Uterus (tissue), 4 donors: ENCODE measurements around the gene CEP89. TPM values are rescaled to one million over a fixed set of nuclear protein-coding genes. Genes with fewer than 3 reads are reported as not detected.

Experiments used
- DNase-seq, 2 donors: peaks; one replicate each; pipeline ENCODE4 v3.0.0-alpha.2; 2019 to 2020
- H3K27ac ChIP-seq, 2 donors: fragments of 200-600 bp; sonication (generic); 1 replicate in 1 of 2; 2 replicates in 1 of 2; pipeline ENCODE4 v1.5.1; 2016 to 2018
- H3K27me3 ChIP-seq, 2 donors: fragments of 200-600 bp; sonication (generic); one replicate each; pipeline ENCODE4 v1.5.1; 2018 to 2019; ENCODE audit warnings: control low read depth in 1 of 2
- H3K36me3 ChIP-seq, 2 donors: fragments of 200-600 bp; sonication (generic); one replicate each; pipeline ENCODE4 v1.5.1; 2019; ENCODE audit warnings: control low read depth in 1 of 2
- H3K4me1 ChIP-seq, 2 donors: fragments of 200-600 bp; sonication (generic); one replicate each; pipeline ENCODE4 v1.5.1; 2018 to 2019; ENCODE audit warnings: control low read depth in 1 of 2
- H3K4me3 ChIP-seq, 2 donors: fragments of 200-600 bp; sonication (generic); 1 replicate in 1 of 2; 2 replicates in 1 of 2; pipeline ENCODE4 v1.5.1; 2018 to 2019; ENCODE audit warnings: mild to moderate bottlenecking in 1 of 2
- H3K9me3 ChIP-seq, 2 donors: fragments of 200-600 bp; sonication (generic); one replicate each; pipeline ENCODE4 v1.5.1; 2019; ENCODE audit warnings: control low read depth in 1 of 2
- POLR2A ChIP-seq, 2 donors: fragments of 450-650 bp; IDR thresholded peaks; one replicate each; pipeline ENCODE4 v1.6.1; 2016; ENCODE audit warnings: antibody characterized with exemption in 2 of 2, mild to moderate bottlenecking in 1 of 2, moderate library complexity in 1 of 2
- intact Hi-C: fragments of 100-400 bp; cut with DNase I; formaldehyde crosslinking; loops from one replicate; pipeline ENCODE4 v1.15.1; 2023; ENCODE audit warnings: low total_unique reads
- total RNA-seq, 4 donors: library from RNA; depleted of rRNA in 3 of 4; stranded (reverse); fragments of >200 nt in 3 of 4; gene quantifications; one replicate each; pipeline versions ENCODE4 v1.1.0 to v1.2.4, GENCODE V29; 2014 to 2023
- TF ChIP-seq, protein P1 (sequence below), 4 experiments: fragments of 200-600 bp in 2 of 4; fragments of 450-650 bp in 2 of 4; sonication (generic) in 2 of 4; IDR thresholded peaks; one replicate each; pipeline ENCODE4 v1.5.1; 2016 to 2019; ENCODE audit warnings: antibody characterized with exemption in 4 of 4, mild to moderate bottlenecking in 2 of 4, moderate library complexity in 1 of 4
- donor health status: DM: yes; HTN: yes; CAD: no.

Gene CEP89
- total RNA-seq, 4 donors from 2014 or later = 5.1 to 29.2 (median 10.6) TPM

GRCh38 chr19:32873247-32873959 lies 98.4 kb downstream of the CEP89 start:
- intact Hi-C loops = no loop called here
- DNase-seq = no peak

GRCh38 chr19:32872391-32872790 lies 99.4 kb downstream of the CEP89 start:
- DNase-seq = no peak
- Histone ChIP-seq H3K9me3 (no peaks in the 10 kb centered on the region), H3K27me3 (no peaks in the 10 kb centered on the region), H3K4me3 (no peak overlapping the region), H3K36me3 (no peaks in the 10 kb centered on the region), H3K27ac (no peak overlapping the region), H3K4me1 (no peaks in the 10 kb centered on the region)
- intact Hi-C loops = no loop called here
- TF ChIP-seq, protein P1, sequence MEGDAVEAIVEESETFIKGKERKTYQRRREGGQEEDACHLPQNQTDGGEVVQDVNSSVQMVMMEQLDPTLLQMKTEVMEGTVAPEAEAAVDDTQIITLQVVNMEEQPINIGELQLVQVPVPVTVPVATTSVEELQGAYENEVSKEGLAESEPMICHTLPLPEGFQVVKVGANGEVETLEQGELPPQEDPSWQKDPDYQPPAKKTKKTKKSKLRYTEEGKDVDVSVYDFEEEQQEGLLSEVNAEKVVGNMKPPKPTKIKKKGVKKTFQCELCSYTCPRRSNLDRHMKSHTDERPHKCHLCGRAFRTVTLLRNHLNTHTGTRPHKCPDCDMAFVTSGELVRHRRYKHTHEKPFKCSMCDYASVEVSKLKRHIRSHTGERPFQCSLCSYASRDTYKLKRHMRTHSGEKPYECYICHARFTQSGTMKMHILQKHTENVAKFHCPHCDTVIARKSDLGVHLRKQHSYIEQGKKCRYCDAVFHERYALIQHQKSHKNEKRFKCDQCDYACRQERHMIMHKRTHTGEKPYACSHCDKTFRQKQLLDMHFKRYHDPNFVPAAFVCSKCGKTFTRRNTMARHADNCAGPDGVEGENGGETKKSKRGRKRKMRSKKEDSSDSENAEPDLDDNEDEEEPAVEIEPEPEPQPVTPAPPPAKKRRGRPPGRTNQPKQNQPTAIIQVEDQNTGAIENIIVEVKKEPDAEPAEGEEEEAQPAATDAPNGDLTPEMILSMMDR (IDR thresholded peaks at IDR 0.05) = no peak
- no peak for TF ChIP-seq POLR2A (IDR thresholded peaks at IDR 0.05)

More at GRCh38 chr19:32873247-32873959, 98.4 kb downstream of the CEP89 start:
- Histone ChIP-seq H3K9me3 (no peaks in the 10 kb centered on the region), H3K4me3 (no peak overlapping the region), H3K27me3 (no peaks in the 10 kb centered on the region), H3K4me1 (no peaks in the 10 kb centered on the region), H3K27ac (no peak overlapping the region), H3K36me3 (no peaks in the 10 kb centered on the region)
- no peak for TF ChIP-seq POLR2A (IDR thresholded peaks at IDR 0.05)
- TF ChIP-seq, protein P1 (IDR thresholded peaks at IDR 0.05) = no peak

- H3K27me3 ChIP-seq = no peaks in the 10 kb centered on the region
- intact Hi-C loops = no loop called here
- H3K9me3 ChIP-seq = no peaks in the 10 kb centered on the region
- no peak overlapping the region for H3K4me3 ChIP-seq
- no peak for TF ChIP-seq POLR2A (IDR thresholded peaks at IDR 0.05)
- TF ChIP-seq, protein P1 (IDR thresholded peaks at IDR 0.05) = no peak
- no peaks in the 10 kb centered on the region for H3K36me3 ChIP-seq
- no peak for DNase-seq
- H3K4me1 ChIP-seq = no peaks in the 10 kb centered on the region
- H3K27ac ChIP-seq = no peak overlapping the region
These were observed 100.7 kb downstream of the CEP89 start for GRCh38 chr19:32870981-32871451.

- no peak for DNase-seq
- no peaks in the 10 kb centered on the region for H3K27me3 ChIP-seq
- intact Hi-C loops = no loop called here
- no peak overlapping the region for H3K27ac ChIP-seq
- H3K4me3 ChIP-seq = no peak overlapping the region
- no peaks in the 10 kb centered on the region for H3K4me1 ChIP-seq
- H3K9me3 ChIP-seq = no peaks in the 10 kb centered on the region
- TF ChIP-seq POLR2A (IDR thresholded peaks at IDR 0.05) = no peak
- TF ChIP-seq, protein P1 (IDR thresholded peaks at IDR 0.05) = no peak
- no peaks in the 10 kb centered on the region for H3K36me3 ChIP-seq
These were observed 101.7 kb downstream of the CEP89 start for GRCh38 chr19:32869966-32870573.

GRCh38 chr19:32869369-32869965 lies 102.3 kb downstream of the CEP89 start, which contains the start of gene SLC7A9:
Gene SLC7A9 (minus strand): TSS chr19:32869767. CDS start chr19:32868534, 1,233 bp downstream.
- intact Hi-C loops = no loop called here
- no peak for TF ChIP-seq POLR2A (IDR thresholded peaks at IDR 0.05)
- TF ChIP-seq, protein P1 (IDR thresholded peaks at IDR 0.05) = no peak
- no peaks in the 10 kb centered on the region for H3K4me1 ChIP-seq
- H3K27me3 ChIP-seq = no peaks in the 10 kb centered on the region
- no peak within 1 kb of the TSS for H3K27ac ChIP-seq
- DNase-seq = no peak
- no peak within 1 kb of the TSS for H3K4me3 ChIP-seq
- no peaks in the 10 kb centered on the region for H3K9me3 ChIP-seq
- no peaks in the 10 kb centered on the region for H3K36me3 ChIP-seq
